HepG2 (cell line): ENCODE data around the gene MED9. TPM values are rescaled to one million over a fixed set of nuclear protein-coding genes. Genes with fewer than 3 reads are reported as not detected.
A peak's percentile ranks its signal among the peaks of the same experiment; 100 is the strongest.

Experiments
- CEBPG ChIP-seq: IDR thresholded peaks from 2 replicates; pipeline ENCODE4 v1.6.1; 2016
- FUBP1 ChIP-seq: sonication (generic); formaldehyde crosslinking; IDR thresholded peaks from 2 replicates; pipeline ENCODE4 v1.5.1; 2020; ENCODE audit warnings: missing genetic modification reagents, mild to moderate bottlenecking, borderline replicate concordance
- GTF2F1 ChIP-seq: fragments of 150-350 bp; IDR thresholded peaks from 2 replicates; pipeline ENCODE4 v1.6.1; 2014; ENCODE audit warnings: low read length
- HINFP ChIP-seq: sonication (generic); formaldehyde crosslinking; IDR thresholded peaks from 2 replicates; pipeline ENCODE4 v1.4.0; 2020; ENCODE audit warnings: low read depth, mild to moderate bottlenecking, missing genetic modification reagents
- HMGA1 ChIP-seq: sonication (generic); formaldehyde crosslinking; conservative IDR thresholded peaks from 2 replicates; pipeline ENCODE4 v1.4.0; 2020; ENCODE audit warnings: missing genetic modification reagents
- KDM6A ChIP-seq: IDR thresholded peaks from 2 replicates; pipeline ENCODE4 v1.6.1; 2016; ENCODE audit warnings: low read depth
- NR2C2 ChIP-seq: sonication (generic); formaldehyde crosslinking; IDR thresholded peaks from 2 replicates; pipeline ENCODE4 v1.4.0; 2020; ENCODE audit warnings: missing genetic modification reagents, mild to moderate bottlenecking, moderate library complexity, borderline replicate concordance
- PAWR ChIP-seq: sonication (generic); formaldehyde crosslinking; IDR thresholded peaks from 2 replicates; pipeline ENCODE4 v1.4.0; 2020; ENCODE audit warnings: missing genetic modification reagents, mild to moderate bottlenecking, borderline replicate concordance
- RXRA ChIP-seq: sonication (generic); formaldehyde crosslinking; IDR thresholded peaks from 2 replicates; pipeline ENCODE4 v1.5.1; 2020; ENCODE audit warnings: missing genetic modification reagents
- SRSF4 ChIP-seq: fragments of 200-400 bp; formaldehyde crosslinking; IDR thresholded peaks from one replicate; pipeline ENCODE4 v1.6.1; 2018; ENCODE audit warnings: mild to moderate bottlenecking, low read depth, low read length, moderate library complexity; ENCODE audit not compliant: poor library complexity, severe bottlenecking
- TBL1XR1 ChIP-seq: fragments of 150-350 bp; IDR thresholded peaks from 2 replicates; pipeline ENCODE4 v1.6.1; 2014; ENCODE audit warnings: borderline replicate concordance, low read length; ENCODE audit not compliant: partially characterized antibody
- TEF ChIP-seq: sonication (generic); formaldehyde crosslinking; IDR thresholded peaks from 2 replicates; pipeline ENCODE4 v1.5.0; 2020; ENCODE audit warnings: missing genetic modification reagents
- THAP7 ChIP-seq: sonication (generic); formaldehyde crosslinking; IDR thresholded peaks from 2 replicates; pipeline ENCODE4 v1.8.1; 2023; ENCODE audit warnings: mild to moderate bottlenecking, missing genetic modification reagents
- USF2 ChIP-seq, 2 experiments: sonication (generic) in 1 of 2; formaldehyde crosslinking in 1 of 2; IDR thresholded peaks; 2 replicates each; pipeline versions ENCODE4 v1.5.1 to v1.6.1; 2011 to 2020; ENCODE audit warnings: borderline replicate concordance in 1 of 2, low read depth in 1 of 2, low read length in 1 of 2, mild to moderate bottlenecking in 1 of 2, missing genetic modification reagents in 1 of 2, moderate library complexity in 1 of 2
- ZNF205 ChIP-seq: IDR thresholded peaks from 2 replicates; pipeline ENCODE4 v1.6.1; 2018; ENCODE audit warnings: missing biosample characterization, missing genetic modification reagents
- ZNF234 ChIP-seq: sonication (generic); formaldehyde crosslinking; conservative IDR thresholded peaks from 2 replicates; pipeline ENCODE4 v1.5.1; 2020; ENCODE audit warnings: mild to moderate bottlenecking, missing genetic modification reagents
- ZNF30 ChIP-seq: sonication (generic); formaldehyde crosslinking; IDR thresholded peaks from 2 replicates; pipeline ENCODE4 v1.5.0; 2020; ENCODE audit warnings: mild to moderate bottlenecking, missing genetic modification reagents
- ZNF709 ChIP-seq: sonication (generic); formaldehyde crosslinking; IDR thresholded peaks from 2 replicates; pipeline ENCODE4 v1.5.0; 2020; ENCODE audit warnings: mild to moderate bottlenecking, missing genetic modification reagents
- ZNF724P ChIP-seq: sonication (generic); formaldehyde crosslinking; IDR thresholded peaks from 2 replicates; pipeline ENCODE4 v1.8.0; 2022; ENCODE audit warnings: missing genetic modification reagents, borderline replicate concordance
- ZNF770 ChIP-seq: sonication (generic); formaldehyde crosslinking; IDR thresholded peaks from 2 replicates; pipeline ENCODE4 v1.5.0; 2020; ENCODE audit warnings: mild to moderate bottlenecking, missing genetic modification reagents
- polyA plus RNA-seq, 8 experiments: library from polyadenylated mRNA; depleted of rRNA in 3 of 8; stranded (reverse) in 7 of 8; unstranded in 1 of 8; fragments of >200 nt; fragmentation: Illumina TruSeq in 4 of 8; extraction: Trizol in 4 of 8; gene quantifications; 2 replicates each; pipeline versions ENCODE4 v1.2.1 to v1.2.3, GENCODE V29; 2011 to 2016; ENCODE audit warnings: low read depth in 4 of 8, missing spikeins in 1 of 8, mixed read lengths in 1 of 8; ENCODE audit not compliant: insufficient read depth in 1 of 8
- total RNA-seq, 5 experiments: library from RNA; depleted of rRNA; stranded (reverse); fragments of >200 nt; fragmentation: Illumina TruSeq; extraction: Trizol; gene quantifications; 2 replicates each; pipeline ENCODE4 v1.2.3, GENCODE V29; 2016; ENCODE audit warnings: low read depth in 1 of 5

Gene MED9
- total and polyA plus RNA-seq, 2 of the 13 experiments (the other 11 are each of a cell fraction or from before 2014, with no cell fraction given): 11.9 to 15.1 TPM

- TF ChIP-seq ZNF30 (0 out of 2 replicates have a peak, but pooled peaks have one; percentile 48), ZNF234 (CRISPR knock-in tag) (no peak), HINFP (CRISPR knock-in tag) (no peak), CEBPG (peak; percentile 71), USF2 (IDR thresholded peaks at IDR 0.05; ENCODE audit: low read depth, low read length) (peak; percentile 82), USF2 (CRISPR knock-in tag; IDR thresholded peaks at IDR 0.05; ENCODE audit: borderline replicate concordance) (peak; percentile 86; the same call in 1 of the 2 replicates), ZNF205 (CRISPR knock-in tag) (peak; percentile 64; the same call in 1 of the 2 replicates), HMGA1 (no peak), TBL1XR1 (peak; percentile 100), ZNF724P (CRISPR knock-in tag) (peak; percentile 83; the same call in 1 of the 2 replicates), TEF (CRISPR knock-in tag) (no peak), ZNF770 (CRISPR knock-in tag) (peak; percentile 95), FUBP1 (CRISPR knock-in tag) (0 out of 2 replicates have a peak, but pooled peaks have one; percentile 41), ZNF709 (peak; percentile 80; the same call in 1 of the 2 replicates), GTF2F1 (no peak), SRSF4 (no peak), RXRA (CRISPR knock-in tag) (peak; percentile 99), NR2C2 (peak; percentile 67; the same call in 1 of the 2 replicates), KDM6A (CRISPR knock-in tag) (peak; percentile 71), PAWR (CRISPR knock-in tag) (no peak), THAP7 (no peak)
Observed at GRCh38 chr17:17533901-17534441, 57.2 kb downstream of the MED9 start (continued).
